GM21737 (cell line): ENCODE results near the gene MYBPHL.

Experiments
- ATAC-seq: cut with Tn5 transposase; IDR thresholded peaks from one replicate; pipeline ENCODE4 v1.9.1; 2021; ENCODE audit warnings: mild to moderate bottlenecking, moderate library complexity; ENCODE audit not compliant: unreplicated experiment

MYBPHL gene

GRCh38 chr1:109306832-109307273 lies at the start of gene MYBPHL:
Gene MYBPHL, minus strand, starts transcription at chr1:109307011. Its CDS starts 20 bp downstream, at chr1:109306991.
- no peak for ATAC-seq

GRCh38 chr1:109356505-109356904 lies 49.7 kb upstream of the MYBPHL start:
- ATAC-seq = no peak

GRCh38 chr1:109354929-109355328 lies 48.1 kb upstream of the MYBPHL start:
- ATAC-seq = no peak

- ATAC-seq = no peak
These were observed 44.6 kb upstream of the MYBPHL start for GRCh38 chr1:109351457-109351856.

- ATAC-seq = no peak
These were observed 43.8 kb upstream of the MYBPHL start for GRCh38 chr1:109350655-109351054.

- ATAC-seq = no peak
These were observed 43.4 kb upstream of the MYBPHL start for GRCh38 chr1:109350182-109350581.

GRCh38 chr1:109347511-109347910 lies 40.7 kb upstream of the MYBPHL start:
- ATAC-seq = no peak

- ATAC-seq = no peak
These were observed 35.4 kb upstream of the MYBPHL start for GRCh38 chr1:109341944-109342930.

- ATAC-seq = no peak
These were observed 31.8 kb upstream of the MYBPHL start for GRCh38 chr1:109338608-109339007.

GRCh38 chr1:109338091-109338490 lies 31.3 kb upstream of the MYBPHL start:
- no peak for ATAC-seq

GRCh38 chr1:109335091-109335490 lies 28.3 kb upstream of the MYBPHL start:
- no peak for ATAC-seq

GRCh38 chr1:109331113-109331512 lies 24.3 kb upstream of the MYBPHL start:
- ATAC-seq = no peak

- ATAC-seq = no peak
These were observed 20.5 kb upstream of the MYBPHL start for GRCh38 chr1:109327285-109327684.

- no peak for ATAC-seq
These were observed 16.2 kb upstream of the MYBPHL start for GRCh38 chr1:109322974-109323373.

- ATAC-seq = no peak
These were observed 12.3 kb upstream of the MYBPHL start for GRCh38 chr1:109319114-109319513.

- no peak for ATAC-seq
These were observed 9.7 kb upstream of the MYBPHL start for GRCh38 chr1:109316506-109316905.

GRCh38 chr1:109315288-109315687 lies 8.5 kb upstream of the MYBPHL start:
- ATAC-seq = no peak

- ATAC-seq = no peak
These were observed 8.0 kb upstream of the MYBPHL start for GRCh38 chr1:109314795-109315194.

GRCh38 chr1:109312978-109313775 lies 6.4 kb upstream of the MYBPHL start:
- no peak for ATAC-seq

- ATAC-seq = no peak
These were observed 5.4 kb upstream of the MYBPHL start for GRCh38 chr1:109312246-109312645.

- no peak for ATAC-seq
These were observed 2.5 kb upstream of the MYBPHL start for GRCh38 chr1:109309347-109309746.
